ENCODE data around the gene TNFSF13. TPM values are rescaled to one million over a fixed set of nuclear protein-coding genes. Genes with fewer than 3 reads are reported as not detected.
A peak's percentile ranks its signal among the peaks of the same experiment; 100 is the strongest.

The TNFSF13 gene
- total and polyA plus RNA-seq, 2 experiments from 2014 or later, result 3.9 to 7.4 TPM

DNA sequence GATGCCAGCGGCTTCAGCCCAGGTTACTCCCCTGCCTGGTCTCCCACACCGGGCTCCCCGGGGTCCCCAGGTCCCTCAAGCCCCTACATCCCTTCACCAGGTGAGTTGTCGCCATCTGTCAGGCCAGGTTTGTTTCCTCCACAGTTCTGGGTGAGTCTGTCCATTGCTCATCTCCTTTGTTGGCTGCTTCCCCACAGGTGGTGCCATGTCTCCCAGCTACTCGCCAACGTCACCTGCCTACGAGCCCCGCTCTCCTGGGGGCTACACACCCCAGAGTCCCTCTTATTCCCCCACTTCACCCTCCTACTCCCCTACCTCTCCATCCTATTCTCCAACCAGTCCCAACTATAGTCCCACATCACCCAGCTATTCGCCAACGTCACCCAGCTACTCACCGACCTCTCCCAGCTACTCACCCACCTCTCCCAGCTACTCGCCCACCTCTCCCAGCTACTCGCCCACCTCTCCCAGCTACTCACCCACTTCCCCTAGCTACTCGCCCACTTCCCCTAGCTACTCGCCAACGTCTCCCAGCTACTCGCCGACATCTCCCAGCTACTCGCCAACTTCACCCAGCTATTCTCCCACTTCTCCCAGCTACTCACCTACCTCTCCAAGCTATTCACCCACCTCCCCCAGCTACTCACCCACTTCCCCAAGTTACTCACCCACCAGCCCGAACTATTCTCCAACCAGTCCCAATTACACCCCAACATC lies 45.6 kb upstream of the TNFSF13 start:
- Histone ChIP-seq H3K36me3 (peaks cover 49% of the 10 kb centered on the region), H3K4me3 (no peak overlapping the region), H3K27ac (no peak overlapping the region), H3K9me3 (ENCODE audit: low read depth) (no peaks in the 10 kb centered on the region), H3K27me3 (no peaks in the 10 kb centered on the region), H3K4me1 (ENCODE audit: low read depth) (no peaks in the 10 kb centered on the region)
- no peak for DNase-seq (ENCODE audit: low read depth in 1 of 2, low spot score in 1 of 2)
- TF ChIP-seq, protein P1, sequence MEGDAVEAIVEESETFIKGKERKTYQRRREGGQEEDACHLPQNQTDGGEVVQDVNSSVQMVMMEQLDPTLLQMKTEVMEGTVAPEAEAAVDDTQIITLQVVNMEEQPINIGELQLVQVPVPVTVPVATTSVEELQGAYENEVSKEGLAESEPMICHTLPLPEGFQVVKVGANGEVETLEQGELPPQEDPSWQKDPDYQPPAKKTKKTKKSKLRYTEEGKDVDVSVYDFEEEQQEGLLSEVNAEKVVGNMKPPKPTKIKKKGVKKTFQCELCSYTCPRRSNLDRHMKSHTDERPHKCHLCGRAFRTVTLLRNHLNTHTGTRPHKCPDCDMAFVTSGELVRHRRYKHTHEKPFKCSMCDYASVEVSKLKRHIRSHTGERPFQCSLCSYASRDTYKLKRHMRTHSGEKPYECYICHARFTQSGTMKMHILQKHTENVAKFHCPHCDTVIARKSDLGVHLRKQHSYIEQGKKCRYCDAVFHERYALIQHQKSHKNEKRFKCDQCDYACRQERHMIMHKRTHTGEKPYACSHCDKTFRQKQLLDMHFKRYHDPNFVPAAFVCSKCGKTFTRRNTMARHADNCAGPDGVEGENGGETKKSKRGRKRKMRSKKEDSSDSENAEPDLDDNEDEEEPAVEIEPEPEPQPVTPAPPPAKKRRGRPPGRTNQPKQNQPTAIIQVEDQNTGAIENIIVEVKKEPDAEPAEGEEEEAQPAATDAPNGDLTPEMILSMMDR (IDR thresholded peaks at IDR 0.05; ENCODE audit: low read depth, low read length), result no peak

DNA sequence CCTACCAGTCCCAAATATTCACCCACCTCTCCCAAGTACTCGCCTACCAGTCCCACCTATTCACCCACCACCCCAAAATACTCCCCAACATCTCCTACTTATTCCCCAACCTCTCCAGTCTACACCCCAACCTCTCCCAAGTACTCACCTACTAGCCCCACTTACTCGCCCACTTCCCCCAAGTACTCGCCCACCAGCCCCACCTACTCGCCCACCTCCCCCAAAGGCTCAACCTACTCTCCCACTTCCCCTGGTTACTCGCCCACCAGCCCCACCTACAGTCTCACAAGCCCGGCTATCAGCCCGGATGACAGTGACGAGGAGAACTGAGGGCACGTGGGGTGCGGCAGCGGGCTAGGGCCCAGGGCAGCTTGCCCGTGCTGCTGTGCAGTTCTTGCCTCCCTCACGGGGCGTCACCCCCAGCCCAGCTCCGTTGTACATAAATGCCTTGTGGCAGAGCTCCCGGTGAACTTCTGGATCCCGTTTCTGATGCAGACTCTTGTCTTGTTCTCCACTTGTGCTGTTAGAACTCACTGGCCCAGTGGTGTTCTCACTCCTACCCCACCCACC lies 44.6 kb upstream of the TNFSF13 start:
- H3K9me3 ChIP-seq (ENCODE audit: low read depth), result no peaks in the 10 kb centered on the region
- no peaks in the 10 kb centered on the region for H3K4me1 ChIP-seq (ENCODE audit: low read depth)
- no peaks in the 10 kb centered on the region for H3K27me3 ChIP-seq
- H3K27ac ChIP-seq, result no peak overlapping the region
- TF ChIP-seq, protein P1 (IDR thresholded peaks at IDR 0.05; ENCODE audit: low read depth, low read length), result no peak
- no peak overlapping the region for H3K4me3 ChIP-seq
- no peak for DNase-seq (ENCODE audit: low read depth in 1 of 2, low spot score in 1 of 2)
- H3K36me3 ChIP-seq, result peaks cover 40% of the 10 kb centered on the region

- H3K27me3 ChIP-seq, result no peaks in the 10 kb centered on the region
- TF ChIP-seq, protein P1 (IDR thresholded peaks at IDR 0.05; ENCODE audit: low read depth, low read length), result no peak
- H3K36me3 ChIP-seq, result peaks cover 30% of the 10 kb centered on the region
- DNase-seq (ENCODE audit: low read depth in 1 of 2, low spot score in 1 of 2), result peak in 1 of 2 donors; percentile 38
- H3K9me3 ChIP-seq (ENCODE audit: low read depth), result no peaks in the 10 kb centered on the region
- no peak overlapping the region for H3K27ac ChIP-seq
- no peak overlapping the region for H3K4me3 ChIP-seq
- H3K4me1 ChIP-seq (ENCODE audit: low read depth), result no peaks in the 10 kb centered on the region
Observed at GRCh38 chr17:7515911-7516610, 42.5 kb upstream of the TNFSF13 start.

GRCh38 chr17:7523033-7523432 lies 35.5 kb upstream of the TNFSF13 start:
- no peaks in the 10 kb centered on the region for H3K27me3 ChIP-seq
- H3K36me3 ChIP-seq, result no peaks in the 10 kb centered on the region
- H3K4me1 ChIP-seq (ENCODE audit: low read depth), result no peaks in the 10 kb centered on the region
- no peak overlapping the region for H3K27ac ChIP-seq
- DNase-seq (ENCODE audit: low read depth in 1 of 2, low spot score in 1 of 2), result peak in 1 of 2 donors; percentile 22
- TF ChIP-seq, protein P1 (IDR thresholded peaks at IDR 0.05; ENCODE audit: low read depth, low read length), result peak; percentile 43
- H3K9me3 ChIP-seq (ENCODE audit: low read depth), result no peaks in the 10 kb centered on the region
- no peak overlapping the region for H3K4me3 ChIP-seq

GRCh38 chr17:7528842-7529241 lies 29.7 kb upstream of the TNFSF13 start:
- TF ChIP-seq, protein P1 (IDR thresholded peaks at IDR 0.05; ENCODE audit: low read depth, low read length), result no peak
- DNase-seq (ENCODE audit: low read depth in 1 of 2, low spot score in 1 of 2), result no peak

More at GRCh38 chr17:7528842-7529241, 29.7 kb upstream of the TNFSF13 start:
- Histone ChIP-seq H3K27ac (no peak overlapping the region), H3K4me1 (ENCODE audit: low read depth) (no peaks in the 10 kb centered on the region), H3K9me3 (ENCODE audit: low read depth) (no peaks in the 10 kb centered on the region), H3K36me3 (no peaks in the 10 kb centered on the region), H3K27me3 (no peaks in the 10 kb centered on the region), H3K4me3 (no peak overlapping the region)
